Fibroblast of villous mesenchyme (primary cell): Measurements from ENCODE around the gene ALX3. TPM values are rescaled to one million over a fixed set of nuclear protein-coding genes. Genes with fewer than 3 reads are reported as not detected.
"Not testable (repeated sequence)": the region's sequence is repeated elsewhere in the genome, so short reads cannot be mapped to it uniquely, and the experiment has no call there.

ENCODE experiments used
- DNase-seq: peaks from one replicate; pipeline ENCODE4 v3.0.0-alpha.2; 2010; ENCODE audit warnings: low read depth
- H3K4me3 ChIP-seq: 2 replicates; pipeline ENCODE4 v1.5.1; 2011; ENCODE audit warnings: low read depth, mild to moderate bottlenecking, low read length
- total RNA-seq: library from RNA; depleted of rRNA; stranded (reverse); fragments of >200 nt; gene quantifications from 2 replicates; pipeline ENCODE4 v1.2.3, GENCODE V29; 2012
- TF ChIP-seq, protein P1 (sequence below): IDR thresholded peaks from 2 replicates; pipeline ENCODE4 v1.5.1; 2012; ENCODE audit warnings: low read depth, mild to moderate bottlenecking, low read length; ENCODE audit not compliant: insufficient read depth

Gene ALX3
- total RNA-seq, 1 donor = not detected

DNA sequence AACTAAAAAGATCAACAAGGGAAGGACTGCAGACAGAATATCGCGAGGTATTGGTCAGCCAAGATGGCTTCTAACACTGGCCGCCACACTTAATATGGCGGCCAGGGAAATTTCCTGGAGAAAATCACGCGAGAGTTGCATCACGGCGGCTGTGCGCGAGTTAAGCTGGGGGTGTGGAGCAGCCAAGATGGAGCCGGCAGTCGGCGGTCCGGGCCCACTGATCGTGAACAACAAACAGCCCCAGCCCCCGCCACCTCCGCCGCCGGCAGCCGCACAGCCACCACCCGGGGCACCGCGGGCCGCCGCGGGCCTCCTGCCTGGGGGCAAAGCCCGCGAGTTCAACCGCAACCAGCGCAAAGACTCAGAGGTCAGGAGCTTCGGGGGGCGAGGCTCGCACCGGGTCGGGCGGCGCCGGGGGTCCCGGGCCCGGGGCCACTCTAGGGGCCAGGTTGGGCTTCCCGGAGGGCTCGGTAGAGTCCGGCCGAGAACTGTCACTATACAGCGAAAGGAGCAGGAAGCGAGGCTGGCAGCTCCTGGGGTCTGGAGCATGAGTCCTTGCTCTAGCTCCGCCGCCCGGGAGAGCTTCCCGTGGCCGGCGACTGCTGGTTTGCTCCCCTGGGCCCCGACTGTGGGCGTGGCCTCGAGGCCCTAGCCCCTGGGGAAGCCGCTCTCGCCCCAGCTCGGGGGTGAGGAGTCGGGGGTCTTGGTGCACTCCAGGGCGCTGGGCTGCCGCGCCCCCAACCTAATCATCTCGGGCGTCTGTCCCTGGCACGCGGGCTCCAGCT lies 35.8 kb downstream of the ALX3 start, which contains the start of gene STRIP1:
STRIP1 (plus strand) TSS at position 174 of the 785 bp plus-strand sequence; CDS start at position 188, 14 bp downstream.
- TF ChIP-seq, protein P1, sequence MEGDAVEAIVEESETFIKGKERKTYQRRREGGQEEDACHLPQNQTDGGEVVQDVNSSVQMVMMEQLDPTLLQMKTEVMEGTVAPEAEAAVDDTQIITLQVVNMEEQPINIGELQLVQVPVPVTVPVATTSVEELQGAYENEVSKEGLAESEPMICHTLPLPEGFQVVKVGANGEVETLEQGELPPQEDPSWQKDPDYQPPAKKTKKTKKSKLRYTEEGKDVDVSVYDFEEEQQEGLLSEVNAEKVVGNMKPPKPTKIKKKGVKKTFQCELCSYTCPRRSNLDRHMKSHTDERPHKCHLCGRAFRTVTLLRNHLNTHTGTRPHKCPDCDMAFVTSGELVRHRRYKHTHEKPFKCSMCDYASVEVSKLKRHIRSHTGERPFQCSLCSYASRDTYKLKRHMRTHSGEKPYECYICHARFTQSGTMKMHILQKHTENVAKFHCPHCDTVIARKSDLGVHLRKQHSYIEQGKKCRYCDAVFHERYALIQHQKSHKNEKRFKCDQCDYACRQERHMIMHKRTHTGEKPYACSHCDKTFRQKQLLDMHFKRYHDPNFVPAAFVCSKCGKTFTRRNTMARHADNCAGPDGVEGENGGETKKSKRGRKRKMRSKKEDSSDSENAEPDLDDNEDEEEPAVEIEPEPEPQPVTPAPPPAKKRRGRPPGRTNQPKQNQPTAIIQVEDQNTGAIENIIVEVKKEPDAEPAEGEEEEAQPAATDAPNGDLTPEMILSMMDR = no peak
- peak within 1 kb of the TSS; percentile 80 for H3K4me3 ChIP-seq
- DNase-seq = peak; percentile 99

DNA sequence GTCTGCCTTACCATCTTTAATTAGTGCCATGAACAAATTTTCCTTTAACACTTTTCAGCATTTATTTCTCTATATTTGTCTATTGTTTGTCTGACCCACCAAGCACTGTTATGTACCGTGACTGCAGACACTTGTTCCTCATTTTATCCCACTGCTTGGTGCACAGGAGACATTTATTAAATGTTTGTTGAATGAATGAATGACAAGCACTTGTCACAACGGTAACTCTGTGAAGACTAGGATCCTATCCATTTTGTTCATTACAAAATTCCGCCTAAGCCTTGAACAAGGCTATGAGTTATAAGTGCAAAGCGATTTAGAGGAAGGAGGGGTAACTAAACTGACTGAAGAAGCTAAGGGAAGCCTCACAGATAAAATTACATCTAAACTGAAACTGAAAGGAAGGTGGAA lies 36.4 kb downstream of the ALX3 start:
- TF ChIP-seq, protein P1 = no peak
- no peak for DNase-seq
- peak overlapping the region; percentile 80 for H3K4me3 ChIP-seq

DNA sequence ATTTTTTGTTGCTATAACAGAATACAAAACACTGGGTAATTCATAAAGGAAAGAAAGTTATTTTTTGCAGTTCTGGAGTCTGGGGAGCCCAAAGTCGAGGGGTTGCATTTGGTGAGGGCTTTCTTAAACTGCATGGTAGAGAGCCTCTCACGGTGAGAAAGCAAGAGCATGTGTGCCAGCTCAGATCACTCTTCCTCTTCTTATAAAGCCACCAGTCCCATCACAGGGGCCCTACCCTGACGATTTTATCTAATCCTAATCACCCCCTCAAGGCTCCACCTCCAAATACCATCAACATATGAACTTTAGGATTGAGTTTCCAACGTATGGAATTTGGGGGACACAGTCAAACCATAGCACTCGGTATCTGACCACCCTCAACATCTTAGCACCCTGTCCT lies 37.1 kb downstream of the ALX3 start:
- TF ChIP-seq, protein P1 = no peak
- no peak for DNase-seq
- no peak overlapping the region for H3K4me3 ChIP-seq

DNA sequence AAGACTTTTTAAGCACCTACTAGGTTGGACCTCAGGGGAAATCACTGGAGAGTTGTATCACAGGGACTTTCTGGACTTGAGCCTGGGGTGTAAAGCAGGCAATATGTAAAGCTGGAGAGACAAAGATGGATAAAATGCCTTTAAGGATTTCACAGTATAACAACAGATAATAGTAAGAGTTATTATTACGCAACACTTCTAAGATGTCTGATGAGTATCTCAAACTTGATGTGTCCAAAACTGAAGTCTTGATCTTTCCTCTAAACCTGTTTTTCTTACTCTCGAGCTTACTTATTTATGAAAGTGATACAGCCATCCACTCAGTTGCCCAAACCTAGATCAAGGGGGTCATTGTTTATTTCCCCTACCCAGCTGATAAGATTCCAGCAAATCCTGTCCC lies 38.1 kb downstream of the ALX3 start:
- TF ChIP-seq, protein P1 = no peak
- DNase-seq = no peak
- H3K4me3 ChIP-seq = no peak overlapping the region

DNA sequence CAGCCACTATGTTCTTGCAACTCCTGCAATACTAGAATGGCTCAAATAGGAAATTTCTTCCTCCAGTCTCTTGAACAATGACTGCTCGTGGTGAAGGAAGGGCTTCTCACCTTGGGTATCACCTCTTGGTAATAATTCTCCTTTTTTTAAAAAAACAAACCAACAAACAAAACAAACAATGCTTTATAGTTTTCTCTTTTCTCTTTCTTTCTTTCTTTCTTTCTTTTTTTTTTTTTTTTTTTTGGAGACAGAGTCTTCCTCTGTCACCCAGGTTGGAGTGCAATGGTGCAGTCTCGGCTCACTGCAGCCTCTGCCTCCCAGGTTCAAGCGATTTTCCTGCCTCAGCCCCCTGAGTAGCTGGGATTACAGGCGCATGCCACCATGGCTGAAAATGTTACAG lies 39.8 kb downstream of the ALX3 start:
- H3K4me3 ChIP-seq = peak overlapping the region; percentile 28
- DNase-seq = not testable (repeated sequence)

DNA sequence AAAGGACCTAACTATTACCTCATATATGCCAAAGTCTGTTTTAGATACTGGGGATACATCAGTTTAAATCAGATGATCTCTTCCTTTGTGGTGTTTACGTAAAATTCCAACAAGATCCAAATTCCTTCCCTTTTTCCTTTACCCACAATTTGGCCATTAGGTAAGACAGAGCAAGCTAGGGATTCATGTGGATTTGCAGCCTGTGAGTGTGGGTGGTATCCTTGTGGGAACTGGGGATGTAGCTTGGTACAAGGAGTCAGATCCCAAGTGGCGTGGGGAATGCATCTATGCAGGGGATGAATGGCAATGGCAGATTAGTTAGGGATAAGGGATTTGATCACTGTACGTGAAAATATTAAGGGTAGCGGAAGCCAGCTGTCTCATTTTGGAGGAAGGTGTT lies 45.9 kb downstream of the ALX3 start:
- TF ChIP-seq, protein P1 = no peak
- H3K4me3 ChIP-seq = no peak overlapping the region
- no peak for DNase-seq

DNA sequence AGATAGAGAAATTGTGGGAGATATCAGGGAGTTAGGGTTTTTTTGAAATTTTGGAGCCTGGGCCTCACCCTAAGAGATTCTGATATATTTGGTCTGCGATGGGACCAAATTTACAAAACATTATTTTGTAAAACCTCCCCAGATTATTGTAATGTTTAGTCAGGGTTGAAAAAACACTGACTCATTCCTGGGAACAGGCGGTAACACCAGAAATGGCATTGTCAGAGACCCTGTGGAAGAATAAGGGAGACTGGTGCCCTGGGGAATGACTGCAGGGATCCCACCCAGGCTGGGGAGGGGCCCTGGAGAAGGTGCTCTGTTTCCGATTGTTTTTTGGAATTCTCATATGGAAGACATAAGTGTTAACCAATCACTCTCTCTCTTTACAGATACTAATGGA lies 49.2 kb downstream of the ALX3 start:
- TF ChIP-seq, protein P1 = no peak
- DNase-seq = no peak
- H3K4me3 ChIP-seq = no peak overlapping the region
